K562 (cell line): ENCODE measurements around the gene UBXN4.

Experiments used
- ARID2 ChIP-seq: fragments of 450-650 bp; IDR thresholded peaks from 2 replicates; pipeline ENCODE4 v1.6.1; 2017; ENCODE audit warnings: antibody characterized with exemption, mild to moderate bottlenecking
- HCFC1 ChIP-seq: IDR thresholded peaks from 2 replicates; pipeline ENCODE4 v1.6.1; 2012; ENCODE audit warnings: low read depth, low read length, improper control_type of control experiment
- ZNF766 ChIP-seq: fragments of 200-800 bp; sonication (Bioruptor generic); conservative IDR thresholded peaks from 2 replicates; pipeline ENCODE4 v1.6.1; 2016; ENCODE audit warnings: missing genetic modification characterization, missing compliant biosample characterization
- TF ChIP-seq, protein P1 (sequence below), 3 experiments: IDR thresholded peaks in 2 of 3; conservative IDR thresholded peaks in 1 of 3; 2 replicates each; pipeline ENCODE4 v1.5.1; 2011 to 2012; ENCODE audit warnings: low read length in 3 of 3, mild to moderate bottlenecking in 3 of 3, control low read depth in 2 of 3, improper control_type of control experiment in 1 of 3, inconsistent platforms in 1 of 3, low read depth in 1 of 3, mixed read lengths in 1 of 3, moderate library complexity in 1 of 3; ENCODE audit not compliant: insufficient read depth in 2 of 3
- TF ChIP-seq, protein P2 (sequence below): sonication (generic); formaldehyde crosslinking; IDR thresholded peaks from 2 replicates; pipeline ENCODE4 v1.8.1; 2023; ENCODE audit warnings: mild to moderate bottlenecking, missing genetic modification reagents

DNA sequence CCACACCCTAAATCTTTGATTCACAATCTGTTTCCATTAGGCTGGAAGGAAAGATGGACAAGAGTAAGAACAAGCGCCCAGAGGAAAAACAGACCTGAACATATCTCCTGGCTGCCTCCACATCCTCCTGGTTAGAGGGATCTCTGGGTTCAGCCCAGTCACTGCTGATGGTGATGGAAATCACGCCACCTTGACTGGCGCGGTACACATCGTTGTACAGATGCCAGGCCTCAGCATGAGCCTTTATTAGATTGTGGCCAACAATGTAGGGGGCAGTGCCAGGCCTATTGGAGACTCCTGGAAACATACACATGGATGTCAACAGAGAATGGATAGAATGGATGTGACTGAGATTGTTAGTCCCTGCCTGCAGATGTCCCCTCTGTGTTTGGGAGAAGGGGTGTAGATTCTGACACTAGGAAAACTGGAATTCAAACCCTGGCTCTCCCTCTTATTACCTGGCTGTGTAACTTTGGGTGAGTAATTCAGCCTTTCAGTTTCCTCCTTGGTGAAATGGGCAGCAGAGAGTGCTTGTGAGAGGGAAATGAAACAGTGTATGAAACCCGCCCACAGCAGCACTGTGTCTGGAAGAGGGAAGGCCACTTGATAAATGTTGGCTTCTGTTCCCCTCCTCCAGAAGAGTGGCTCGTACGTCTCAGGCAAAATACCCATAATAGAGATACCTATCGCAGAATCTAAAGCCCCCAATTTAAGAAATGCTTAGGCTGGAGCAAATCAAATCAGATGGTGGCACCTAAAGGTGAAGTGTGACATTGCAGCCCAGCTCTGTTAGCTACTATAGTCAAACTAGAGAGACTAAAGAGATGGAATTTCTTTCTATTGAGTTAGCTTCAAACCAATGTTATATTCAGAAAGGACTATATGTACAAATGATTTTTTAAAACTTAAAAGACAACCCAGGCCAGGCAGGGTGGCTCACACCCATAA lies 59.1 kb downstream of the UBXN4 start:
- TF ChIP-seq ARID2: no peak
- no peak for TF ChIP-seq HCFC1
- TF ChIP-seq ZNF766 (CRISPR knock-in tag): no peak
- TF ChIP-seq, protein P1, sequence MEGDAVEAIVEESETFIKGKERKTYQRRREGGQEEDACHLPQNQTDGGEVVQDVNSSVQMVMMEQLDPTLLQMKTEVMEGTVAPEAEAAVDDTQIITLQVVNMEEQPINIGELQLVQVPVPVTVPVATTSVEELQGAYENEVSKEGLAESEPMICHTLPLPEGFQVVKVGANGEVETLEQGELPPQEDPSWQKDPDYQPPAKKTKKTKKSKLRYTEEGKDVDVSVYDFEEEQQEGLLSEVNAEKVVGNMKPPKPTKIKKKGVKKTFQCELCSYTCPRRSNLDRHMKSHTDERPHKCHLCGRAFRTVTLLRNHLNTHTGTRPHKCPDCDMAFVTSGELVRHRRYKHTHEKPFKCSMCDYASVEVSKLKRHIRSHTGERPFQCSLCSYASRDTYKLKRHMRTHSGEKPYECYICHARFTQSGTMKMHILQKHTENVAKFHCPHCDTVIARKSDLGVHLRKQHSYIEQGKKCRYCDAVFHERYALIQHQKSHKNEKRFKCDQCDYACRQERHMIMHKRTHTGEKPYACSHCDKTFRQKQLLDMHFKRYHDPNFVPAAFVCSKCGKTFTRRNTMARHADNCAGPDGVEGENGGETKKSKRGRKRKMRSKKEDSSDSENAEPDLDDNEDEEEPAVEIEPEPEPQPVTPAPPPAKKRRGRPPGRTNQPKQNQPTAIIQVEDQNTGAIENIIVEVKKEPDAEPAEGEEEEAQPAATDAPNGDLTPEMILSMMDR (IDR thresholded peaks at IDR 0.05 in 2 of 3, conservative IDR thresholded peaks at IDR 0.05 in 1 of 3; ENCODE audit: insufficient read depth in 2 of 3, low read depth in 1 of 3, low read length in 3 of 3): no peak; a peak in 1 of 6 replicates
- TF ChIP-seq, protein P2, sequence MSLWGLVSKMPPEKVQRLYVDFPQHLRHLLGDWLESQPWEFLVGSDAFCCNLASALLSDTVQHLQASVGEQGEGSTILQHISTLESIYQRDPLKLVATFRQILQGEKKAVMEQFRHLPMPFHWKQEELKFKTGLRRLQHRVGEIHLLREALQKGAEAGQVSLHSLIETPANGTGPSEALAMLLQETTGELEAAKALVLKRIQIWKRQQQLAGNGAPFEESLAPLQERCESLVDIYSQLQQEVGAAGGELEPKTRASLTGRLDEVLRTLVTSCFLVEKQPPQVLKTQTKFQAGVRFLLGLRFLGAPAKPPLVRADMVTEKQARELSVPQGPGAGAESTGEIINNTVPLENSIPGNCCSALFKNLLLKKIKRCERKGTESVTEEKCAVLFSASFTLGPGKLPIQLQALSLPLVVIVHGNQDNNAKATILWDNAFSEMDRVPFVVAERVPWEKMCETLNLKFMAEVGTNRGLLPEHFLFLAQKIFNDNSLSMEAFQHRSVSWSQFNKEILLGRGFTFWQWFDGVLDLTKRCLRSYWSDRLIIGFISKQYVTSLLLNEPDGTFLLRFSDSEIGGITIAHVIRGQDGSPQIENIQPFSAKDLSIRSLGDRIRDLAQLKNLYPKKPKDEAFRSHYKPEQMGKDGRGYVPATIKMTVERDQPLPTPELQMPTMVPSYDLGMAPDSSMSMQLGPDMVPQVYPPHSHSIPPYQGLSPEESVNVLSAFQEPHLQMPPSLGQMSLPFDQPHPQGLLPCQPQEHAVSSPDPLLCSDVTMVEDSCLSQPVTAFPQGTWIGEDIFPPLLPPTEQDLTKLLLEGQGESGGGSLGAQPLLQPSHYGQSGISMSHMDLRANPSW (CRISPR knock-in tag): no peak
